ES-I3 (cell line): Measurements from ENCODE around the gene TEX35.

Source experiments
- H3K36me3 ChIP-seq: 2 replicates; pipeline ENCODE4 v1.6.1; 2013; ENCODE audit warnings: mild to moderate bottlenecking, low read length, control low read depth, moderate library complexity; ENCODE audit not compliant: insufficient read depth
- H3K4me1 ChIP-seq: 2 replicates; pipeline ENCODE4 v1.6.1; 2013; ENCODE audit warnings: mild to moderate bottlenecking, control low read depth, low read length; ENCODE audit not compliant: insufficient read depth
- H3K9ac ChIP-seq: 2 replicates; pipeline ENCODE4 v1.6.1; 2013; ENCODE audit warnings: low read depth, mild to moderate bottlenecking, low read length, moderate library complexity
- H3K9me3 ChIP-seq: 2 replicates; pipeline ENCODE4 v1.6.1; 2013; ENCODE audit warnings: mild to moderate bottlenecking, low read length, moderate library complexity; ENCODE audit not compliant: control insufficient read depth, insufficient read depth

The TEX35 gene

DNA sequence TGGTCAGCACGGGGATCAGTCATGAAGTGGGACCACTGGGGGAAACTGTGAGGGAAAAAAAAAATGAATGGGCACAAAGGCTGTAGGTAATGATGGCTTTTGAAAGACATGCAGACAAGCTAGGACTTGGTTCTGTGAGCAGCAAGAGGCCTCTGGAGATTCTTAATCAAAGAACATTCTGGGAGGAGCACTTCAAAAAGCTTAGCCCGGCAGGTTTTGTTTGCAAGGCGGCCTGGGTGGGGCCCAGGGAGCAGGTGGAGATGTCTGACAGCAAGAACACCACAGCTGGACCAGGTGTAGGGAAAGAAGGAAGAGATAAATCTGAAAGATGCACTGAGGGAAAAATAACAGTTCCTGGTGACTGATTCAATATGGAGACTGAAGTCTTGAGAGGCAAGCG, 6.0 kb downstream of the TEX35 start:
- no peaks in the 10 kb centered on the region for H3K4me1 ChIP-seq
- H3K36me3 ChIP-seq, result no peaks in the 10 kb centered on the region
- peaks cover 2% of the 10 kb centered on the region; the same call in 1 of the 2 replicates for H3K9me3 ChIP-seq
- no peak overlapping the region for H3K9ac ChIP-seq

DNA sequence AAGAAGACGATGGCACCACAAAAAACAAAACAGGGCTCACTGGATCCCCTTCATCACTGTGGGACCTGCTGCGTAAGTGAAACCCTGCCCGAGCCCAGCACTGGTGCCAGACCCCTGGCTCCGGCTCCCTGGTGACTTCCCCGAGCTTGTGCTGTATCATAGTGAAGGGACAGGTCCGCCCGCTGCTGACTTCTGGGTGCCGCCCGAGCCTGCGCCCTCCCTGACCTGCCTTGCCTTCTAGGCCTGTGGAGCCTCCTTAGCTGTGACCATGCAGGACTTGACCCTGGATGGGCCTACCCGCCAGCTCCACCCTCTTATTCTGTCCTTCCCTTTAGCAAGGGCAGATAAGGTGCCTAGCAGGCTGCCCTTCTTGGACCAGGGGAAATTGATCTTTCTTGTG, 7.9 kb downstream of the TEX35 start:
- Histone ChIP-seq H3K4me1 (no peaks in the 10 kb centered on the region), H3K36me3 (no peaks in the 10 kb centered on the region), H3K9ac (no peak overlapping the region), H3K9me3 (peaks cover 2% of the 10 kb centered on the region; the same call in 1 of the 2 replicates)

DNA sequence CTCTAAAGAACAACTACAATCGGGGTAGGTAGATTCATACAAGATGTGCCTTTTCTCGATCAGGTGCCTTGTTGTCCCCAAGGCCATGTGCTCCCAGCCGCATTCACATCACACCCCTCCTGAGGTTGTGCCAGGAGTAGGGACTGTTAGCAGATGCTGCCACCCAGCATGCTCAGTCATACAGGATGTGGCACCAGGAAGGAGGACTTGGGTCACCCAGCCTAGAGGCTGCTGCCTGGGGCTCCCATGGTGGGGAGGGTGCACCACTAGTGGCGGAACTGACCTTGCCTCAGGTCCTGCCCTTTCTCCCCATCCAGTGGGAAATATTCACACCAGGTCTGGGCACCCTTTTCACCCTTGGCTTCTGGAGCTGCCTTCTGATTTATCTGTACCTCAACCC, 8.3 kb downstream of the TEX35 start:
- Histone ChIP-seq H3K9ac (no peak overlapping the region), H3K9me3 (peaks cover 2% of the 10 kb centered on the region; the same call in 1 of the 2 replicates), H3K36me3 (no peaks in the 10 kb centered on the region), H3K4me1 (no peaks in the 10 kb centered on the region)

DNA sequence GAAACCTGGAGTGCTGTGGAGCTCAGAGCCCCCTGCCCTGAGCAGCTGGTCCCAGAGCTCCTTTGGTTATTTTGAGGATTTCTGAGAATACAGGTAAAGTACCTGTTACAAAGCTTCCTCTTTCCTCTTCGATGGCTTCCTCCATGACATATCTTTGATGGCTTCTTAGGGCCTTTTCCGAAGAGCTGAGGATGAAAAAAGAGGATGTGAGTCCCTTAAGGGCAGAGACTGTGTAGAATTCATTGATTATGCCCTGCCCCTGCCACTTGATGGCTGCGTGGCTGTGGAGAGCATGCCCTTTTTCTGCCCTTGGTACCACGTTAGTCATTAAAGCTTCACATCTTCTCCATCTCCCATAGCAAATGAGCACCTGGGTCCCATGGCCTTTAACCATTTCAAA, 14.2 kb downstream of the TEX35 start:
- Histone ChIP-seq H3K9me3 (no peaks in the 10 kb centered on the region), H3K36me3 (no peaks in the 10 kb centered on the region), H3K4me1 (peaks cover 6% of the 10 kb centered on the region; the same call in 1 of the 2 replicates)

DNA sequence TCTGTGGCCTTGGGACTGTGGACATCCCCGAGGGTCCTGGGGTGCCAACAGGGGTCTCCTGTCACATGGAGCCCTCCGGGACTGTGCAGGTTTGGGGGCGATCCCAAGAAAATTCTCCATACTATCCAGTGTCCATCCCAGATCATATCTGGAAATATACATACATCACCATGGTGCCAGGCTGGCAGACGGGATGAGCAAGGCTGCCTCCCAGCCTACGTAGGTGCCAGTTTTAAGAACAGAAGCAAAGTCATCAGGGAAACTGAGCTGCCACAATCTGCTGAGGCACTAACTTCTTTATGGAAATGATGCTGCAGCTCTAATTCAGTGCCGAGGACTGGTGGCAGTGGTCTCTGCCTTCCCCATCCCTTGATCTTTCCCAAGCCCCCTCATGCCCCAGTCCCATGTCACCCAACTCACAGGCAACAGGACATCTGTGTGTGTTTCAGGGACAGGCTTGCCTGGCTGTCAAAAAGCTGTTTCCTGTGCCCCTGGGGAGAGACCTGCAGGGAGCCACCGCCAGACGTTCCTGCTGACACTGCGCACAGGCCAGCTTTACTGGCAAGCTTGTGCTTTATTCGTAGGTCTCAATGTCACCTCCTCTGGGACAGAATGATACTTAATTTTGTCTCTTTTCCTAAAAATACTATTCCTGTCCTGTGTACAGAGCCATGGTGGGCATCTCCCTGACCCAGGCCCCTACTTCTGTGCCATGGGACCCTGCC, 15.5 kb downstream of the TEX35 start:
- no peaks in the 10 kb centered on the region for H3K36me3 ChIP-seq
- peaks cover 6% of the 10 kb centered on the region; the same call in 1 of the 2 replicates for H3K4me1 ChIP-seq
- no peak overlapping the region for H3K9ac ChIP-seq
- H3K9me3 ChIP-seq, result no peaks in the 10 kb centered on the region

More for the DNA sequence above, 14.2 kb downstream of the TEX35 start:
- H3K9ac ChIP-seq, result no peak overlapping the region

DNA sequence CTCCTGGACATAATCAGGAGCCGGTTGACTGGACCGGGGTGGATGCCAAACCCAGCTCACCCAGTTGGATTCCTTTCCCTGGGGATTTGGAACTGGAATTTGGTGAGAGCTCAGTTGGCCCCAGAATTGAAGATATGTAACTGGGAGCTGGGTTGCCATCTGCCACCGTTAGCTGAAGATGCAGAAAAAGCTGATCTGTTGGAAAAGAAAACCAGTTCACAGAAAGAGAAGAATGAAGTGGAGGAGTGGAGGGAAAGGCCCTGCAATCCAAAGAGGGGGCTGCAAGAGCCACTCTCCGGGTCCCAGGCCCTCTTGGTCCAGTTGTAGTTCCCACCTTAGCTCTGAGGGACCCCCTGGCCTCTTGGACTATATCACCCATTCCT, 16.0 kb downstream of the TEX35 start:
- Histone ChIP-seq H3K9ac (no peak overlapping the region), H3K9me3 (no peaks in the 10 kb centered on the region), H3K4me1 (peaks cover 6% of the 10 kb centered on the region; the same call in 1 of the 2 replicates), H3K36me3 (no peaks in the 10 kb centered on the region)

DNA sequence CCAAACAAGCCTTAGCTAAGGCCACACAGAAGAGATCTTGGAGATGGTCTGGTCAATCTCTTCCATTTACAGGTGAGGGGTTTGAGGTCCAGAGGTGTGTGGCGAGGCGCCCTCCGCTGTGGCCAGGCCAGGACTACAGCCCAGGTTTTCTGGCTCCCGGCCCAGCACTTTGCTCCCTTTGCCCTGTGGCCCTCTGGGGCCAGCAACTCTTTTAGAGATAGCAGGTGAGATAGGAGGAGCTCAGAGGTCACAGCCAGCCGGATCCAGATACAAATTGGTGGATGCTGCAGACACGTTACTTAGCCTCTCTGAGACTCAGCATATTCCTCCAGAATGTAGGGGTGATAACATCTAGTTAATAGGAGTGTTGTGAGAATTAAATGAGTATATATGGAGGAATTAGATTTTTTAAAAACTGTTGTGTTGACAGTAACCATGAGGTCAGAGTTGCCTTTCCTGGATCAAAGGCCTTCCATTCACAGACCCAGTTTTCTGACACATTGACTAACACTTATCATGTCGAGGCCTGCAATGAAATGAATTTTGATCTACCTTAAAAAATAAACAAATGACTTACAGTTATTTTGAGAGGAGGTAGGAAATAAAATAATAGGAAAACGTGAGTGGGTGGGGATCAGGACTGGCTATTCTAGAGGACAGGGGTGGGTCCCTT, 16.6 kb downstream of the TEX35 start:
- peaks cover 6% of the 10 kb centered on the region; the same call in 1 of the 2 replicates for H3K4me1 ChIP-seq
- no peak overlapping the region for H3K9ac ChIP-seq
- no peaks in the 10 kb centered on the region for H3K9me3 ChIP-seq
- H3K36me3 ChIP-seq, result no peaks in the 10 kb centered on the region

DNA sequence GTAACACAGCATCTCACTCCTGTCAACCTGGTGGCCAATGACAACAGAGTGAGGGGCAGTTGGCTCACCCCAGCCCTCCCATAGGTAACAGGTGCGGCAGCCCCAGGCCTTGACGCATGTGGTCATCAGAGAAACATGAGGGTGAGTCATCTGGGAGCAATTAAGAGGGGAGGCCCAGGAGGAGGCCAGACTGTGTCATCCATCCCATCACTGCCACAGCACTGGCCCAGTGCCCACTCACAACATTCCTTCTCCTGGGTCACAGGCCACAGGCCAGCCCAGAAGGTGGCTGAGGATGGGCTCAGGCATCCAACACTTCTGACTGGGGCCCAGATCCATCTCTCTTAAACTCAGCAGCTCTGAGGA, 17.1 kb downstream of the TEX35 start:
- Histone ChIP-seq H3K4me1 (peaks cover 6% of the 10 kb centered on the region; the same call in 1 of the 2 replicates), H3K36me3 (no peaks in the 10 kb centered on the region), H3K9me3 (no peaks in the 10 kb centered on the region), H3K9ac (no peak overlapping the region)

DNA sequence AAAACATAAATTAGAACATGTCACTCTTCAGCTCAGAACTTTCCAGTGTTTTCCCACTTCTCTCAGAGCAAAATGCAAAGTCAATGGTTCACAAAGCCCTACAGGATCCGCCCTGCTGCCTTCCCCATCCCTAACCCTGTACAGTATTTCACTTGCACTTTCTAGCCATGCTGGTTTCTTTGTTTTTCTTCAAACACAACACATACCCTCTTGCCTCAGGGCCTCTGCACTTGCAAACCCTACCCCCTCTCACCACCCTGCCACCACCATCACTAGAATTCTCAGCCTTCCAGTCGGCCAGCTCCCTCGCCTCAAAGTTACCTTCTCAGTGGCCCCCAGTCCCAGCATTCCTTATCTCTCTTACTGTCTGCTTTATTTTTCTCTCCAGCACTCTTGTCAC, 17.6 kb downstream of the TEX35 start:
- Histone ChIP-seq H3K4me1 (peaks cover 6% of the 10 kb centered on the region; the same call in 1 of the 2 replicates), H3K36me3 (no peaks in the 10 kb centered on the region), H3K9ac (no peak overlapping the region), H3K9me3 (no peaks in the 10 kb centered on the region)

DNA sequence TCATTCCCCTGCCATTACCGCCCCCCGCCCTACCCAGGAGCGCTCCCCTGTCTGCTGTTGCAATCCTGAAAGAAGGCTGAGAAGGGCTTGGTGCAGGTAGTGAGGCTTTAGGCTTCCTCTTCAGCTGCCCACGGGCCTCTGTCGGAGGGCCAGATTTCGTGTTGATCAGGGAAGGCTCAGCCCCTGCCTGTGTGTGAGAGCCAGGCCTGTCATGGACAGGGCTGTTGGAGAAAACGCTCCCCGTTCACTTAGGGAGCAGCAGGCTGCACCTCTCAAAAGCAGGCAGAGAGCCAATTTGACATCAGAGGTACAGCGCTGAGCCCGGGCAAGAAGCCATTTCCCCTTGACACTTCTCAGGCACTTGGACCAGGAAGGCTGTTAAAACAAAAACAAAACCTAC, 19.0 kb downstream of the TEX35 start:
- no peaks in the 10 kb centered on the region for H3K9me3 ChIP-seq
- no peaks in the 10 kb centered on the region for H3K36me3 ChIP-seq
- peaks cover 6% of the 10 kb centered on the region; the same call in 1 of the 2 replicates for H3K4me1 ChIP-seq
- no peak overlapping the region for H3K9ac ChIP-seq

DNA sequence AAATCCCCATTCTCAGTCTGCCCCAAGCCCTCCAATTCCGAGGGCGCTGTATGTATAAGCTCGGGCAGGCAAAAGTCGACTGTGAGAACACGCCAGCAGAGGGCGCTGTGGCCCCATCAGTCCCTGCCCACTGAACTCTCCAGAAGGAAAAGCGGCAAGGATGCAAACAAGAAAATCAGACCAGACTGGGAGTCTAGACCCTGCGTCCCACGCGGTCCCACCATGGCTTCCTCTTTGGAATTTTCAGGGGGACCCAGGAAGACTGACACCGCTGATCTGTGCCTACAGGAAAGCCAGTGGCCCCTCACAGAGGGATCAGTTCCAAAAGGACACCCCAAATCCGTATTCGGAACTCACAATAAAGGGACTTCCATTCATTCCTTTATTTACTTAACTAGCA, 19.5 kb downstream of the TEX35 start:
- Histone ChIP-seq H3K9me3 (no peaks in the 10 kb centered on the region), H3K9ac (no peak overlapping the region), H3K4me1 (peaks cover 6% of the 10 kb centered on the region; the same call in 1 of the 2 replicates), H3K36me3 (no peaks in the 10 kb centered on the region)

DNA sequence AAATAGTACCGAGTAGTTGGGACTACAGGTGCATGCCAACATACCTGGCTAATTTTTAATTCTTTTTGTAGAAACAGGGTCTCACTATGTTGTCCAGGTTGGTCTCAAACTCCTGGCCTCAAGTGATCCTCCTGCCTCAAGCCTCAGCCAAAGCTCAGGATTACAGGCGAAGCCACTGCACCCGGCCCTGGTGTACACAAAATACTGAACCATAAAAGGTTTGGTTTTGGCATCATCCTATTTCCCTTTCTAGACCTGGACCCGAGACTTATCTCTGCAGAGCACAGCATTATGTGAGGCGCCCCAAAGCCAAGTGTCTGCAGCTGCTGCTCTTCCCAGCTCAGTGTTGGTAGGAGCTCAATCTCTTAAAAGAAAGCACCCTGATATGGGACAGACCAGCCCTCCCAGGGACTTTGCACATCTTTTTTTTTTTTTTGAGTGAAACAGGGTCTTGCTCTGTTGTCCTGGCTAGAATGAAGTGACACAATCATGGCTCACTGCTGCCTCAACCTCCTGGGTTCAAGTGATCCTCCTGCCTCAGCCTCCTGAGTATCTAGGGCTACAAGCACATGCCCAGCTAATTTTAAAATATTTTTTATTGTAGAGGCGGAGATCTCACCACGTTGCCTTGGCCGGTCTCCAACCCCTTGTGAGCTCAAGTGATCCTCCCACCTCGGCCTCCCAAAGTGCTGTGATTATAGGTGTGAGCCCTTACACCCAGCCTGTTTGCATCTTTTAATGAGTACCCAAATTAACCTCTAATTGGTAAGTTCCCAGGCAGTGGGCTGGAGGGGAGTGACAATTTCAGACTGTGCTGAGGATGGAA, 20.4 kb downstream of the TEX35 start:
- Histone ChIP-seq H3K9me3 (no peaks in the 10 kb centered on the region), H3K4me1 (peaks cover 7% of the 10 kb centered on the region; the same call in 1 of the 2 replicates), H3K9ac (no peak overlapping the region), H3K36me3 (no peaks in the 10 kb centered on the region)

DNA sequence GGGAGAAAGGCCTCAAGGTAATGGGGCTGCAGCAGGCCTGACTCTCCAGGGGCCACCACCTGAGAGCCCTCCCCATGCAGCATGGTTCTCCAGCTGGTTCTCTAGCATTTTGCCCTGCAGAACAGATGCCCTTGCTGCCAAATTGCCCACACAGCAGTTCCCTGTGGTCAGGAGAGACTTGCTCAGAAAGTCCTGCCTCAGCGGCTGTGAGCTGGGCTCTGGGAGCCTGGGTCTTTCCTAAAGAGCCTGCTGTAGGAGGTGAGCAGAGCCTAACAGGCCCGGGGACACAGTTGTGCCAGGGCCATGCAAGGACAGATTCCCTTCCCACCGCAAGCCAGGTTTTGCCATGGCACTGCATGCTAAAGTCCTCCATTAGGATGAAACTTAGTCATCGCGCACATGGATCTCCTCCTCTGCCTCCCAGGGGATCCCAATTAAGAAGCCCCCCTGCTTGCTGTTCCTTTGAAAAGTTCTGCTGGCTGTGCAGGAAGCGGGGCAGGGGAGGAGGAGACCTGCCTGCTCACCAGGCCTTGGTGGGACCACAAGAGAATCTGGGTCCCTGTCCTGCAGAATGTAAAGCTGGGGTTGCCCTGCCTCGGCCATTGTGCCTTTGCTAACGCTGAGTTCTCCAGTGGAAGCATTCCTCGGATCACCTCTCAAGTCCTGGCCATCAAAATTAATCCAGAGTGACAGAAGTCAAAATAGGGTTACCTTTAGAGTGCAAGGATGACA, 21.4 kb downstream of the TEX35 start:
- H3K9ac ChIP-seq, result no peak overlapping the region
- no peaks in the 10 kb centered on the region for H3K36me3 ChIP-seq
- no peaks in the 10 kb centered on the region for H3K9me3 ChIP-seq
- H3K4me1 ChIP-seq, result peaks cover 12% of the 10 kb centered on the region; the same call in 1 of the 2 replicates

DNA sequence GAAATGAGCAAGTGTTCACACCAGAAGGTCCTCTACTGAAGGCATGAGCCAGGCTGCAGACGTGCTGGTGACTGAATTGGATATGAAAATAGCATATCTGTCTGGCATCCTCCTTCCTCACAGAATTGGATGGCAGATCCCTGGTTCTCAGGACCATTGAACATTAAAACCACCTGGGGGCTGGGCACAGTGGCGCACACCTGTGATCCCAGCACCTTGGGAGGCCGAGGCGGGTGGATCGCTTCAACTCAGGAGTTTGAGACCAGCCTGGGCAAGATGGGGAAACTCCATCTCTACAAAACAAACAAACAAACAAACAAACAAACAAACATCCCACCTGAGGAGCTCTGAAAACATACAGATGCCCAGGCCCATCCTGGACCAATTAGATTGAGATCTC, 23.4 kb downstream of the TEX35 start:
- no peak overlapping the region for H3K9ac ChIP-seq
- no peaks in the 10 kb centered on the region for H3K36me3 ChIP-seq
- H3K4me1 ChIP-seq, result peaks cover 6% of the 10 kb centered on the region; the same call in 1 of the 2 replicates
- H3K9me3 ChIP-seq, result no peaks in the 10 kb centered on the region
